ENCODE measurements around the gene MSH3.
"Not testable (repeated sequence)": the region's sequence is repeated elsewhere in the genome, so short reads cannot be mapped to it uniquely, and the experiment has no call there.

Gene MSH3

DNA sequence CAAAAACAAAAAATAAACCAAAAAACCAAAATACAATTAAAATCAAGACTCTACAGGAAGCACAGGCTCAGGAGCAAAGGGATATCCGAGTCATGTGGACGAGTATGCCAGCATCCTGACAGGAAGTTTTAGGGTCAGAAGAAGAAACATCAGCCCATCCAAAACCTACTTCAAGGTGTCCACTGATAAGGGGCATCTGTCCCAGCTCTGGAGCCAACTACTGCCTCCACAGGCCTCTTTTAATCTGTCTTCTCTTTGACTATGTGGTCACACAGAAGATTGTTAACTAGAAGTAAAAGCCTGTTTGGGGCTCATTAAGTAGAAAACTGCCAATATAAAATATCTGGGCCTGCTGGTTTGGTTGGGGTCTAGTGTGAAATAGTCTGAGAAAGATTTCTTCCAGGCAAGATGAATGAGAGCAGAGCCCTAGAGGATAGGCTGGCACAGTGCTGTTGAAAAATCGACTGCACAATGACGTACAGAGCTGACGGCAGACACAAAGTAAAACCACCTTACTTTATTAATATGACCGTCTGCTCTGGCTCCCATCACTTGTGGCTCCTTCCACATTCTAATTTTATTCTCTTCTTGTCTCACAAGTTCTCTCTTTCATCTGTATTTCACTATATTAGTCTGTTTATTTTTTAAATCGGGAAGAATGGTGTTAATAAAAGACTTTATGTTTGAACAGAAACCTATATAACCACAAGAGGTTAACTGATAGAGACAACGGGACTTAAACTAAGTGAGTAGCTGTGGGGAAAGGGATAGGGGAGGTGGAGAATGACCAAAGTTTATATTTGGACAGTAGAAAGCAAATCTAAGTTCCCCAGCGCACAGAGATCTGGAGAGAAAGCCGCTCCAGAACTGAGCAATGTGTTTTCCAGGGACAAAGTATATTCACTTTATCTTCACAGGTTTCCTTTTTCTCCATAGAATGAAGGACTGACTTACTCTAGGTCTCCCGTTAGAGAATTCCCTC, 22.9 kb upstream of the MSH3 start:
- DNase-seq (no peak), ATAC-seq (replicated peaks) (no peak)
- Mint-ChIP-seq H3K36me3 (ENCODE audit: insufficient read depth) (peaks cover 10% of the 10 kb centered on the region), H3K27me3 (no peaks in the 10 kb centered on the region), H3K4me1 (ENCODE audit: low read depth in 2 of 2) (no peaks in the 10 kb centered on the region), H3K27ac (no peak overlapping the region), H3K9me3 (no peaks in the 10 kb centered on the region), H3K4me3 (no peak overlapping the region)

DNA sequence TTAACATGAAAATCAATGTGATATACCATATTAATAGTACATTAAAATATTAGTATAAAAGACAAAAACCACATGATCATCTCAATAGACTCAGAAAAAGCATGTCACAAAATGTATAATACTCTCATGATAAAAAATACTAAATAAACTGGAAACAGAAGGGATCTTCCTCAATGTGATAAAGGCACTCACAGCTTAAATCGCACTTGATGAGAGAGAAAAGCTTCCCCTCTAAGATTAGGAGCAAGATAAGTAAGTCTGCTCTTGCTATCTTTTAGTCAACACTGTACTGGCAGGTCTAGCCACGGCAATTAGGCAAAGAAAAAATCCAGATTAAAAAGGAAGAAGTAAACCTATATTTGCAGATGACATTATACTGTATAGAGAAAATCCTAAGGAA, 21.8 kb upstream of the MSH3 start:
- DNase-seq: no peak
- Mint-ChIP-seq H3K27ac (no peak overlapping the region), H3K36me3 (ENCODE audit: insufficient read depth) (peaks cover 10% of the 10 kb centered on the region), H3K9me3 (no peaks in the 10 kb centered on the region), H3K27me3 (no peaks in the 10 kb centered on the region), H3K4me3 (no peak overlapping the region), H3K4me1 (ENCODE audit: low read depth in 2 of 2) (no peaks in the 10 kb centered on the region)
- no peak for ATAC-seq (replicated peaks)

DNA sequence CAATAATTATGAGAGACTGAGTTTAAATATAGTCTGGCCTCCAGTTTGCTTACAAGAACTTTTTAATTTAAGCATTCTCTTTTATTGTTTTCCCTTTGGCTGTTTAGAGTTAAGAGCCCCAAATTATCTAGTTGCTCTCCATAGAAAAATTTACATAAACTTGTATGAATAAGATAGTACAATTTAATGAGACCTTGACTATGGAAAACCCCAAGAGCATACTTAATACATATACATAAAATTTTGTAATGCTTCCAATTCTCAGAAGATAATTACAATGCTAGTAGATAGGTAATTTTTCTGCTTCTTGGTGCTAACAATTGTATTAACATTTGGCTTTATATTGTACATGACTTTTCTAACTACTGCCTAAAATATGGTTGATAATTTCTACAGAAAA, 20.3 kb upstream of the MSH3 start:
- no peaks in the 10 kb centered on the region for H3K4me1 Mint-ChIP-seq (ENCODE audit: low read depth in 2 of 2)
- peaks cover 11% of the 10 kb centered on the region for H3K36me3 Mint-ChIP-seq (ENCODE audit: insufficient read depth)
- no peak overlapping the region for H3K4me3 Mint-ChIP-seq
- DNase-seq (no peak), ATAC-seq (replicated peaks) (no peak)
- no peaks in the 10 kb centered on the region for H3K9me3 Mint-ChIP-seq
- H3K27me3 Mint-ChIP-seq: no peaks in the 10 kb centered on the region
- H3K27ac Mint-ChIP-seq: no peak overlapping the region

DNA sequence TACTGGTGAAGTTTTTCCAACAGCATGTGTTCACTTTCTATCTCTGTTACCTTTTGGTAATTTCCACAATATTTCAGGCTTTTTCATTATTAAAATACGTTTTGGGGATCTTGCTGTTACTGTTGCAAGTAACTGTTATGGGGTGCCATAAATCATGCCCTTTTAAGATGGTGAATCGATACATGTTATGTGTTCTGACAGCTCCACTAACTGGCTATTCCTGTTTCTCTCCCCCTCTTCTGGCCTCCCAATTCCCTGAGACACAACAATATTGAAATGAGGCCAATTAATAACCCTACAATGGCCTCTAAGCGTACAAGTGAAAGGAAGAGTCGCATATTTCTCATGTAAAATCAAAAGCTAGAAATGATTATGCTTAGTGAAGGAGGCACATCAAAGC, 13.1 kb upstream of the MSH3 start:
- no peak overlapping the region for H3K4me3 Mint-ChIP-seq
- H3K36me3 Mint-ChIP-seq (ENCODE audit: insufficient read depth): peaks cover 24% of the 10 kb centered on the region
- H3K27me3 Mint-ChIP-seq: no peaks in the 10 kb centered on the region
- no peak for ATAC-seq (replicated peaks)
- no peak overlapping the region for H3K27ac Mint-ChIP-seq
- no peak for DNase-seq
- H3K4me1 Mint-ChIP-seq (ENCODE audit: low read depth in 2 of 2): peaks cover 2 to 12% of the 10 kb centered on the region in 2 donors
- H3K9me3 Mint-ChIP-seq: no peaks in the 10 kb centered on the region

DNA sequence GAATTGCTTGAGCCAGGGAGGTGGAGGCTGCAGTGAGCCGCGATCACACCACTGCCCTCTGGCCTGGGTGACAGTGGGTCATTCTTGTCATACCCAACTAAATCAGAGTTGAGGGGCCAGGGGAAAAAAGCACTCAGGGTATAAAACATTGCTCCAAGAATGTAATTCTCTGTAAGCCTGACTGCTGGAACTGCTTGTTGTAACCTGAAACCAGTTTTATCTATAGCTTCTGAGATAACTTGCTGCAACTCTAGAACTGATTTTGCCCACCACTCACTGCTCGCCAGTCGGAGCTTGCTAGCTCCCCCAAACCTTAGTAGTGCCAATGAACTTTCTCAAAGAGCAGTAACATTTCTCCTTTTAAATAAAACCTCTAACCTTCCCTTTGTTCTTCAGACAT, 9.6 kb upstream of the MSH3 start:
- no peaks in the 10 kb centered on the region for H3K27me3 Mint-ChIP-seq
- no peaks in the 10 kb centered on the region for H3K9me3 Mint-ChIP-seq
- peaks cover 29% of the 10 kb centered on the region for H3K36me3 Mint-ChIP-seq (ENCODE audit: insufficient read depth)
- no peak overlapping the region for H3K4me3 Mint-ChIP-seq
- no peak for ATAC-seq (replicated peaks)
- H3K4me1 Mint-ChIP-seq (ENCODE audit: low read depth in 2 of 2): peaks cover 2 to 12% of the 10 kb centered on the region in 2 donors
- no peak for DNase-seq
- H3K27ac Mint-ChIP-seq: no peak overlapping the region

DNA sequence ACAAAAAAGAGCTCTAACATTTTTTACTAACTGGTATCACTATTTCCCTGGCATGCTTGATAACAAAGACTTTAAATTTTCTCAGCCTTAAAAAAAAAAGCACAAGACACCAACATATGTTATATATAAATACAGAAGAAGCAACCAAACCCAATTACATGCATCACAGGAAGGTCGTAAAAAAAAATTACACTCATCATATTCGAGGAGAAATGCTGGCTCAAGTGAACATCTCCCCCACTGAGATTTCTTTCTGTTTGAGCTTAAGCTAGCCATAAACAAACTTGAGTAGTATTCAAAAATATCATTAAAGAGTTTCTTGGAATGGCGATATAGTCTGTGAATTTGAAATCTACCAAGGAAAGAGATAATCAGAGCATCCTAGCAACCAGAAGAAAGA, 7.5 kb upstream of the MSH3 start:
- no peaks in the 10 kb centered on the region for H3K27me3 Mint-ChIP-seq

DNA sequence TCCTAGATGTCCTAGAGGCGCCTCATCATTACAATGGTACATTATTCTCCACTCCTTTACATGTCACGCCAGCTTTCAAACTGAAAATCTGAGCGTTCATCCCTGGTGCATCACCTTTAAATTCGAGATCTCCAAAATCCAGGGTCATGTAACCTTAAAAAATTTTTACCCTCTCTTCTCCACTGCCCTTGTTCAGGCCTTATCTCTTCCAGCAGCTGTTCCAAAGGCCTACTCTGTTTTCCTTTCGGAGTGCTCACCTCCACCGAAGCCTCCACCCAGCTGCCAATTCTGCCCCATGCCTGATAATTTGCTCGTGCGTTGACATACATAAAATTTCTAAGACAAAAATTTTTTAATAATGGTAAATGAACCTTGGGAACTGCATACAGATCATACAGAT, 950 bp upstream of the MSH3 start:
- no peak for ATAC-seq (replicated peaks)
- H3K4me3 Mint-ChIP-seq: peak overlapping the region; percentile 78 to 85
- peaks cover 11 to 23% of the 10 kb centered on the region in 2 donors for H3K4me1 Mint-ChIP-seq (ENCODE audit: low read depth in 2 of 2)
- no peaks in the 10 kb centered on the region for H3K9me3 Mint-ChIP-seq
- H3K27ac Mint-ChIP-seq: peak overlapping the region in 1 of 2 donors; percentile 38
- no peak for DNase-seq
- peaks cover 32% of the 10 kb centered on the region for H3K36me3 Mint-ChIP-seq (ENCODE audit: insufficient read depth)
- no peaks in the 10 kb centered on the region for H3K27me3 Mint-ChIP-seq

More for the DNA sequence above, 7.5 kb upstream of the MSH3 start:
- peaks cover 2 to 8% of the 10 kb centered on the region in 2 donors for H3K4me1 Mint-ChIP-seq (ENCODE audit: low read depth in 2 of 2)
- peaks cover 22% of the 10 kb centered on the region for H3K36me3 Mint-ChIP-seq (ENCODE audit: insufficient read depth)
- peak overlapping the region in 1 of 2 donors; percentile 42 for H3K27ac Mint-ChIP-seq
- H3K9me3 Mint-ChIP-seq: no peaks in the 10 kb centered on the region
- ATAC-seq (replicated peaks): no peak
- no peak overlapping the region for H3K4me3 Mint-ChIP-seq
- no peak for DNase-seq

DNA sequence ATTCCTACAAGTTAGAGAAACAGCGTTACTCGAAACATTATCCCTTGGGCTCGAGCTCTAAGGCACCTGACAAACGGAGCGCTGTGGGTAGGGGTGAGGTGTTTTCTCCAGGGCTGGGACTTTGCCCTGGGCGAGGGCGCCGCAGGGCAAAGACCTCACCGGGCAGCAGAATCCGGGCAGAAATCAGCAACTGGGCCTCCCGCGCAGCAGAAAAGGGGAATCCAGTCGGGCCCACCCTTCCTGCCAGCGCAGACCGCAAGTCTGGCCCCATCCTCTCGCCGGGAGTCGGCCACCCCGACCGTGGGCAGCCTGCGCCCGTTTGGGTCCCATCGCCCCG, 430 bp upstream of the MSH3 start:
- Mint-ChIP-seq H3K27me3 (no peaks in the 10 kb centered on the region), H3K9me3 (no peaks in the 10 kb centered on the region), H3K36me3 (ENCODE audit: insufficient read depth) (peaks cover 29% of the 10 kb centered on the region), H3K4me3 (peak overlapping the region; percentile 78 to 85), H3K4me1 (ENCODE audit: low read depth in 2 of 2) (peaks cover 11 to 23% of the 10 kb centered on the region in 2 donors), H3K27ac (peak overlapping the region in 1 of 2 donors; percentile 38)
- DNase-seq (no peak), ATAC-seq (replicated peaks) (no peak)

DNA sequence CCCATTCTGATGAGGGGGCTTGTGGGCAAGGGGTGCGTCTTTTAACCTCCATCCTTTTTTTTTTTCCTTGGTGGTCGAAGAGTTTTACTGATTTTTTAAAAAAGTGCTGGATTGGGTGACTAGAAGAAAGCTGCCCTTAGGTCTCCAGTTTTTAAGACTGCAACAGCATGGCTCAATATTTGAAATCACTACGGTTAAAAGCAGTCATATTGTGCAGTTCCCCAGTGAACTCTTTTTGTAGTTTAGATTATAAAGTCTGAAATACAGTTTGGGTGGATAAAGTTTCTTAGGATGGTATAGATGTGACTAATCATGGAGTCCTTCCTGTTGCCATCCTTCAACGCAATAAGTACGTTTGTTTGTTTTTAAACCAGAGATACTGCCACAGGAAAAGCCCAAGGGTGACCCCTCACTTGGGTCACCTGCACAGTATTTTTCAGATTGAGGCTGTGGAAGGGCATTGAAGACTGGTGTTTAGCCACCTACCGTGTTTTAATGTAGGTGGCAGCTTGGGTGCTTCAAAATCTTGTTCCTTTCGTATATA, 851 bp downstream of the MSH3 start:
- Mint-ChIP-seq H3K36me3 (ENCODE audit: insufficient read depth) (peaks cover 40% of the 10 kb centered on the region), H3K27me3 (no peaks in the 10 kb centered on the region), H3K4me1 (ENCODE audit: low read depth in 2 of 2) (peaks cover 11 to 28% of the 10 kb centered on the region in 2 donors), H3K9me3 (no peaks in the 10 kb centered on the region), H3K27ac (peak overlapping the region; percentile 85 to 92), H3K4me3 (peak overlapping the region; percentile 78 to 85)
- DNase-seq: no peak
- ATAC-seq (replicated peaks): no peak

DNA sequence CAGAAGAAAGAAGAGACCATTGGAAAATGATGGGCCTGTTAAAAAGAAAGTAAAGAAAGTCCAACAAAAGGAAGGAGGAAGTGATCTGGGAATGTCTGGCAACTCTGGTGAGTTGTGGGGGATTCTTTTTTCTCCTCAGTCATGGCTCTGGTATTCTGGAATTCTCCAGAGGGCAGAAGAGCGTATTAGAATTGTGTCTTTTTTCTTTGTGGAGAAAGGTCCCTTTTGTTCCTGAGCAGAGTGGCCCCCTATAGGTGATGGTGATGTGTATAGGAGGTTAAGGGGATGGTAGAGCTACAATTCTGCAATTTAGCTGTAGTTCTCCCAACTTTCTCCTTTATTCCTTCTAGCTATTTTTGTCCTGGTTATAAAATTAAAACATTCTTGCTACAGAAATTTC, 2.0 kb downstream of the MSH3 start:
- Mint-ChIP-seq H3K36me3 (ENCODE audit: insufficient read depth) (peaks cover 51% of the 10 kb centered on the region), H3K27ac (peak overlapping the region; percentile 85 to 92), H3K4me3 (peak overlapping the region in 1 of 2 donors; percentile 25), H3K9me3 (no peaks in the 10 kb centered on the region), H3K4me1 (ENCODE audit: low read depth in 2 of 2) (peaks cover 13 to 32% of the 10 kb centered on the region in 2 donors), H3K27me3 (no peaks in the 10 kb centered on the region)
- DNase-seq: no peak
- no peak for ATAC-seq (replicated peaks)

DNA sequence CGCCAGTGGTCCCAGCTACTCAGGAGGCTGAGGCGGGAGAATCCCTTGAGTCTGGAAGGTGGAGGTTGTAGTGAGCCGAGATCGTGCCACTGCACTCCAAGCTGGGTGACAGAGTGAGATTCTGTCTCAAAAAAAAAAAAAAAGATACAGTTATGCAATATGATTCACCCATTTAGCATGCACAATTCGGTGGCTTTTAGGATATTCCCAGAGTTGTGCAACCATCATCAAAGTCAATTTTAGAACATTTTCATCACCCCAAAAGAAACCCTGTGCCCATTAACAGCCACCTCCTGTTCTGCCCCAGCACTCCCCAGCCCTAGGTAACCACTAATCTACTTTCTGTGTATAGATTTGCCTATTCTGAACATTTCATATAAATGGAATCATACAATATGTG, 4.7 kb downstream of the MSH3 start:
- H3K4me1 Mint-ChIP-seq (ENCODE audit: low read depth in 2 of 2): peaks cover 4 to 24% of the 10 kb centered on the region in 2 donors

DNA sequence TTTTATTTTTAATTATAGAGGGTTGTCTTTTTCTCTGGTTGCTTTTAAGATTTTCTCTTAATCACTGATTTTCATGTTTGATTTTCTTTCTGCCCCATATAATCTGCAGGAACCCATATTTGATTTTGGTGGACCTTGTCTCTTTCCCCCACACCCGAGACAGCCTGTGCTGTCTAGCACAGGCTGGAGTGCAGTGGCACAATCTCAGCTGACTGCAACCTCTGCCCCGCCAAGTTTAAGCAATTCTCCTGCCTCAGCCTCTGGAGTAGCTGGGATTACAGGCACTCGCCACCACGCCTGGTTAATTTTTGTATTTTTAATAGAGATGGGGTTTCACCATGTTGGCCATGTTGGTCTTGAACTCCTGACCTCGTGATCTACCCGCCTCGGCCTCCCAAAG, 6.2 kb downstream of the MSH3 start:
- peaks cover 51% of the 10 kb centered on the region for H3K36me3 Mint-ChIP-seq (ENCODE audit: insufficient read depth)
- H3K27me3 Mint-ChIP-seq; ATAC-seq (replicated peaks); DNase-seq; H3K4me3 Mint-ChIP-seq; H3K9me3 Mint-ChIP-seq: not testable (repeated sequence)
- peak overlapping the region in 1 of 2 donors; percentile 49 for H3K27ac Mint-ChIP-seq
- peaks cover 2 to 30% of the 10 kb centered on the region in 2 donors for H3K4me1 Mint-ChIP-seq (ENCODE audit: low read depth in 2 of 2)

More for the DNA sequence above, 4.7 kb downstream of the MSH3 start:
- no peak overlapping the region for H3K27ac Mint-ChIP-seq
- ATAC-seq (replicated peaks): no peak
- no peak overlapping the region for H3K4me3 Mint-ChIP-seq
- peaks cover 50% of the 10 kb centered on the region for H3K36me3 Mint-ChIP-seq (ENCODE audit: insufficient read depth)
- no peak for DNase-seq
- H3K27me3 Mint-ChIP-seq: no peaks in the 10 kb centered on the region
- no peaks in the 10 kb centered on the region for H3K9me3 Mint-ChIP-seq

DNA sequence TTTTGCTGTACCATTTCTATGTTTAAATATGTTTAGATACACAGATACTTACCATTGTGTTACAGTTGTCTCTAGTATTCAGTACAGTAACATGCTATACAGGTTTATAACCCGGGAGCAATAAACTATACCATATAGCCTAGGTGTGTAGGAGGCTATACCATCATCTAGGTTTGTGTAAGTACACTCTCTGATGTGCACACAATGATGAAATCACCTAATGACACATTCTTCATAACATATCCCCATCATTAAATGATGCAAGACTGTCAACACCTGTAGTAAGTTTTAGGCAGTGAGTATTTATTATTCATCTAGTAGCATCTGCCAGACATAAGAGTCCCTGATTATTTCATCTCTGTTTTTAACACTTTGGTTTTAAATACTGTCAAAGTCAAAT, 7.7 kb downstream of the MSH3 start:
- H3K27ac Mint-ChIP-seq: no peak overlapping the region
- DNase-seq (no peak), ATAC-seq (replicated peaks) (no peak)
- H3K27me3 Mint-ChIP-seq: no peaks in the 10 kb centered on the region
- no peak overlapping the region for H3K4me3 Mint-ChIP-seq
- H3K36me3 Mint-ChIP-seq (ENCODE audit: insufficient read depth): peaks cover 58% of the 10 kb centered on the region
- H3K4me1 Mint-ChIP-seq (ENCODE audit: low read depth in 2 of 2): peaks cover 2 to 26% of the 10 kb centered on the region in 2 donors
- H3K9me3 Mint-ChIP-seq: no peaks in the 10 kb centered on the region

DNA sequence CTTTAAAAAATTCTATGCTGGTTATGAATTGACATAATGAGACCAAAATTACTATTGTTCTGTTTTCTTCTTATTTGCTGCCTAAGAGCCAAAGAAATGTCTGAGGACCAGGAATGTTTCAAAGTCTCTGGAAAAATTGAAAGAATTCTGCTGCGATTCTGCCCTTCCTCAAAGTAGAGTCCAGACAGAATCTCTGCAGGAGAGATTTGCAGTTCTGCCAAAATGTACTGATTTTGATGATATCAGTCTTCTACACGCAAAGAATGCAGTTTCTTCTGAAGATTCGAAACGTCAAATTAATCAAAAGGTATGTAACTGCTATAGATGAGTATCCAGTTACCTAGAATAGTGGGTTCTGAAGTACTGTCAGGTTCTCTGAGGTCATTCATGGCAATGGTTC, 10.6 kb downstream of the MSH3 start:
- Mint-ChIP-seq H3K27me3 (no peaks in the 10 kb centered on the region), H3K27ac (no peak overlapping the region), H3K4me1 (ENCODE audit: low read depth in 2 of 2) (peaks cover 2 to 21% of the 10 kb centered on the region in 2 donors), H3K9me3 (no peaks in the 10 kb centered on the region), H3K36me3 (ENCODE audit: insufficient read depth) (peaks cover 41% of the 10 kb centered on the region), H3K4me3 (no peak overlapping the region)
- DNase-seq (no peak), ATAC-seq (replicated peaks) (no peak)

Measured in effector memory CD8-positive, alpha-beta T cell (primary cell).